Measurements from ENCODE around the gene CHKA.

Gene CHKA

DNA sequence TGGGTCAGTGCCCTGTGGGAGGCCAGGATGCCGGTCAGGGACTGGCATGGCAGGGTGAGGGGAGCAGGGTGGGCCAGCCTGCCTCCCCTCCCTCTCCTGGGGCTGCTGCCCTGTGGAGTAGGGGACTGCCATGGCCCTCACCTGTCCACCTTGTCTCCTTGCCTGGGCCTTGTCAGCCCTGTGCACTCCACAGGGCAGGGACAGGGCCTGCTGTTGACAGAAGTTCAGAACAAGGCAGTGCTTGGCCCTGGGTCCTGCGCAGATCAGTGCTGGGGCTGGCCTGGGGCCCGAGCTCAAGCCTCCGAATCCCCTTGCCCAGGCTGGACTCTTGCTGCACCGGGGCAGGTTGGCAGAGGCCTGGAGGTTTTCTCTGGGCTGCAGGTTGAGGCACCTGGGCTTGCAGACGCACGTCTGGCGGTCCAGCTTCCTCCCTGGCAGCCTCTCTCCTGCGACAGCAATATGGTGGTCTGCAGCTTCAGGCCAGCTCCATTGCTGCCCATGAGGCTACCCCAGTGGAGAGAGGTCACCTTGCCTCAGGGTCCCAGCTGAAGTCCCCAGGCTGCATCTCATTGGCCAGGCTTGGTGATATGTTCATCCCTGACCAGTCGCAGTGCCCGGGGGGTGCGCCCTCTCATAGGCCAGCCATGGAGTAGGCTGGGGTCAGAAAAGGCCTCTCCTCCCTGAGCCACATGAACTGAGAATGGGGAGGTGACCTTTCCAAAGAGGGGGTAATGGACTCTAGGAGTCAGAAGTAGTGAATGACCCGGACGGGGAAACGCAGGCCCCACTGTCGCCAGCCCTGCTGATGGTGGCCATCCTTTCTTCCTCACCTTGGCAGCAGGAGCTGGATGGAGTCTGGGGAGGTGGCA is 21.5 kb upstream of the CHKA start:
- no peak for FAIRE-seq

DNA sequence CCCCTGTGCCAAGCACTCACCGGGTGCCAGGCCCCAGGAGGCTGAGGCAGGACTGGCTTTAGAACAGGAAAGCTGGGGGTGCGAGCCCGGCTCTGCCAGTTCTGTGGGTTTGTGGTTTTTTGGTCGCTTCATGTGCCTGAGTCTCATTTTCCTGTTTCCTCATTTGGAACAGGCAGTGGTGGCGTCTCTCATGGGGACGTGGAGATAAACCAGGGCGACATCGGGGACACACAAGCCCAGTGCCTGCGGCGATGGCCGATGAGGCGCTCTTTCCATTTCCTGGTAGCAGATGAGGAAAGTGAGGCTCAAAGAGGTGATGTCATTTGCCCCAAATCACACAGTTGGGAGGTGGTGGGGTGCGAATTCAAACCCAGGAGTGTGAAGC is 20.8 kb upstream of the CHKA start:
- FAIRE-seq: no peak

- no peak for FAIRE-seq
These were observed 20.2 kb upstream of the CHKA start for GRCh38 chr11:68141246-68142027.

GRCh38 chr11:68140496-68141245 is 19.5 kb upstream of the CHKA start:
- no peak for FAIRE-seq

- FAIRE-seq: no peak
These were observed 17.0 kb upstream of the CHKA start for GRCh38 chr11:68138237-68138636.

GRCh38 chr11:68137833-68138232 is 16.6 kb upstream of the CHKA start:
- no peak for FAIRE-seq

GRCh38 chr11:68136866-68137265 is 15.7 kb upstream of the CHKA start:
- no peak for FAIRE-seq

DNA sequence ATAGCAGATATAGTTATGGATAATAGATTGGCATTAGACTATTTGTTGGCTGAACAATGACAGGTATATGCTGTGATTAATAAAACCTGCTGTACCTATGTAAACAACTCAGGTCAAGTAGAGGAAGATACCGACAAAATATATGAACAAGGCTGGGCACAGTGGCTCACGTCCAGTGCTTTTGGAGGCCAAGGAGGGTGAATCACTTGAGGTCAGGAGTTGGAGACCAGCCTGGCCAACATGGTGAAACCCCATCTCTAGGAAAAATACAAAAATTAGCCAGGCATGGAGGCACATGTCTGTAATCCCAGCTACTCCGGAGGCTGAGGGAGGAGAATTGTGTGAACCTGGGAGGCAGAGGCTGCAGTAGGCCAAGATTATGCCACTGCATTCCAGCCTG is 14.0 kb upstream of the CHKA start:
- no peak for FAIRE-seq

GRCh38 chr11:68133761-68134160 is 12.6 kb upstream of the CHKA start:
- no peak for FAIRE-seq

DNA sequence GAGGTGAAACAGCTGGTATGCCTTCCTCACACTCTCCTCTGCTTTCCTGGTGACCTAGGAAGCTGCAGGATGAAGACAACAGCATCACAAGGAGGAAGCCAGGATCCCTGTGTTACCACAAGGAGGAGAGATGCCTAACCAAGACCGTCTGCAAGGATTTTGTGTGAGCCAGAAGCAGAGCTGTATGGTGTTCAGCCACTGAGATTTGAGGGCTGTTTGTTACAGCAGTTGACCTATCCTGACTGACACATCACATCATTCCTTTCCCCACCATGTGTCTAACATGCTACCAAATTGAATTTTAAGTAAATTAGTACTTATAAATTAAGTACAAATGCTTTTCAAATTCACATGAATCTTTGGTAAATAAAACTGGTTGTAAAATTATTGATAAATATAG is 8.9 kb upstream of the CHKA start:
- FAIRE-seq: no peak

DNA sequence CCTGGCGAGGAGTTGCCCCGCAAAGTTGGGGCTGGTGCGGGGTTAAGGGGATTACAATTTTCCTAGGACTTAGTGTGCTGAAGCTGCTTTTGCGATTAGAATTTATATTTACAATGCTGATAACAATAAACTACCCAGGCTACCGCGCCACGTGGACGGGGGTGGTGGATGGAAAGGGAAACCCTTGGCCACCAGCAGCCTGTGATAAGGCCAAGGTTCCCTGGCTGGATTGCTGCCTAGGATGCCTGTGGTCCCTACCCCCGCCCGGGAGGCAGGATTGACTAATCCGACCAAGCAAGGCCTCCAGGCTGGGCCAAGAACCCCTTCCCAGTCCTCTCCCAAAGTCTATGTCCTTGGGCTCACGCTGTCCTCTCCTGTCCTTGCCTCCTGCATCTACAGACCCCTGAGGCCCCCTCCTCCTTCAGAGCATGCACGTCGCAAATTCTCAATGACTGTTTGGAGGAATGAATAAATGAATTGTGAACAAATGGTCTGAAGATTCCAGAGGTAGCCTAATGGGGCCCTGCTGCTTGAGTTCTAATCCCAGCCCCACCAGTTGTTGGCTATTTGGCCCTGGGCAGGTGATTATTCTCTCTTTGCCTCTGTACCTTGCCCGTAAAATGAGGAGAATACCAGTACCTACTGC is 7.6 kb upstream of the CHKA start:
- FAIRE-seq: no peak

DNA sequence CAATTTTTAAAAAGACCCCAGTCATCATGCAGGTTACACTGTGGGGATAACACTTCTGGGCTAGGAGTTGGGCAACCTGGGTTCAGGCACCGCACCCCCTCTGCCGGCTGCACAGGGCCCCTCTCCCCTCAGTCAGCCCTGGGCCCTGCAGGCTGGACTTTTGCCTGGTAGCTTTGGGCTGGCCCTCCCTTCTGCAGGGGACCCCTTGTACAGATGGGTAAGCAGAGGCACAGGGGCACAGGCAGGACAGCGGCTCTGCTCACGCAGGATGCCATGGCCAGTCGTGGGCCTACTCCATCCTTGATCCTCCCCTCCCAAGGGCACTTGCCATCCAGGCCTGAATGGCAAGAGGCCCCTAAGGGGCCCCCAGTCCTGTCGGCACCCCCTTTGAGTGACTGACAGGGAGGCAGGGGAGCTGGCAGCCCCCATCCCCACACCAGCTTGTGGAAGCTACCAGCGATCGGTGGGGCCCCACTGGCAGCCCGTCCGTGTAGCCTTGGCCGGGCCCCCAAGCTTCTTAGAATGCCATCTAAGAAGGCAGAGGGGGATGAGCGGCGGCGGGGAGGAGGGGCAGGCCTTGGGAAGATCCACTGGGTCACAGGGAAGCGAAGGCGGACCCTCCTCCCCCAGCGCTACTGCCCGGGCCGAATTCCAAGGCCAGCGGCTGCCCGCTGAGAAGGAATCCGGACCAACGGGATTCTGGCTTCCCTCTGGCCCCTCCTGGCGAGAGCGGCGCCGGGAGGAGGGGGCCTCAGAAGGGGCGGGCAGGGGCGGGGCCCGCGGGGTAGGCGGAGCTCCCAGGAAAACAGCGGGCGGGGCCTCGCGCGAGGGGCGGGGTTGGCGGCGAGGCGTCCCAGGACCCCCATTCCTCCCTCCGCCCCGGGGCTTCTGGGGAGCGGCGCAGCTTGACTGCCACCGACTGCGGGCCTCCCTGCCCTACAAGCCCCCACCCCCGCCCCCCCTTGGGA is 6.8 kb upstream of the CHKA start:
- FAIRE-seq: no peak

DNA sequence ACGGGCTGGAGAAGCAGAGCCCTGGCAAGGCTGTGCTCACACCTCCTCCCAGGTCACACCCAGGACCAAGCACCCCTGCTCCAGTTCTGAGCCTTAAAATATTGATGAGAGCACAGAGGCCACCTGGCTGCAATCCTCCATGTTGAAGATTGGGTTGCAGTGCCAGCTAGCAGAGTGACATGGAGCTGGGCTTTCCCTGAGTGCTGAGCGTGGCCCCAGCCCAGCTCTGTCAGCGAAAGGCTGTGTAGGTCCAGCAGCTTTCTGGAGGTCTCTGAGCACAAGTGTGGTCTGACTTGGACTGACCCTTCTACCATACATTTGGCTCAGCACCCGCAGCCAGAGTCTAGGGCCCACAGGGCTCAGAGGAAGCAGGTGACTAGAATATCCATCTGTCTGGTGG is 4.0 kb upstream of the CHKA start:
- no peak for FAIRE-seq

DNA sequence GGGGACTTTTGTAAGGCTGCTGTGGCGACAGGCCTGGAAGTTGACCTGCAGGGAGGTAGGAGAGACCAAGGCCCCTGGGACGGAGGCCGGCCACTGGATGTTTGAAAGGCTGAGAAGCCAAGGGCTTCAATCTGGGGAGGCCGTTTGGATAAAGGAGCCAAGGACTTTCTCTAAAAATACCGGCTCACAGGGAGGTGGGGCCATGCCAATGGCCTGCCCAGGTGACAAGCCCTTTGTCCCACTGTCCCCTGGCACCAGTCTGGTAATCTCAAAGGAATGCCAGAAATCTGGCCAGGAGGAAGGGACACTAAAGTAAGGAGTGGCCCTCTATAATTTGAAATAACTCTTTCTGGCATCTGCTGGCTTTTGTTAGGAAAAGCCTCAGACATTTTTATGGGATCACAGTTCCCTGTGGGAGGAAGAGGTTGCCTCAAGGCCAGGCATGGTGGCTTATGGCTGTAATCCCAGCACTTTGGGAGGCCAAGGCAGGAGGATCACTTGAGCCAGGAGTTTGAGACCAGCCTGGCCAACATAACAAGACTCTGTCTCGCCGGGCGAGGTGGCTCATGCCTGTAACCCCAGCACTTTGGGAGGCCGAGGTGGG is 1.9 kb upstream of the CHKA start:
- no peak for FAIRE-seq

- no peak for FAIRE-seq
These were observed 718 bp downstream of the CHKA start for GRCh38 chr11:68120273-68121066.

DNA sequence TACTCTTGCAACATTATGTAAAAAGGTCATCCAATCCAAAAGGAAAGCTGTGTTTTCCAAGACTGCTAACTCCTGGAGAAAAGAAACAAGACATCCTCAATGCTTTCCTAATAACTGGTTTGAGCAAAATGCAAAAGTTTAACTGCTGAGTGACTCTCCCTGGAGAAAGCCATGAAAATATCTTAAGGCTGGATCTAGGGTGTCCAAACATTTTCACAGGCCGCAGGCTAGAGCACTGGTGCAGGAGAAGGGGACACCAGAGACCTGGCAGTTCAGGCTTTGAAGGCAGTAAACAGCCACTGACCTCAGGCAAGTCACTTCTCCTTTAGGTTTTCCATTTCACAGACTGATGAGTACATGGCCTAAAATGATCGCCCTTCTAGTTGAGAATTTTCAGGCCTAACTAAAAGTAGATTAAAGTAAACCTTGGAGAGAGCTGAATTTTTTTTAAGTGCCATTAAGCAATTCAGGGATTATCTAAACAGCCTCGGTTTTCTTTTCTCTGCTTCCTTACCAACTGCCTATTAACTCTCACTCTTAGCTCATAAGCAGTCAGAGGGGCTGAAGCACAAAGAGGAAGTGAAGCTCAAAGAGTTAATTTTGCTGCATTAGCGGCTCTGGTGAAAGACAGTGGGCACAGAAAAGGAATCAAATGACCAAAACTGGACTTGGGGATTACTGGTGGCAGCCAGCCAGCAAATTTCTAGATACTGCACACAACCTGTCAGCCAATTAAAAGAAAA is 2.3 kb downstream of the CHKA start:
- no peak for FAIRE-seq

DNA sequence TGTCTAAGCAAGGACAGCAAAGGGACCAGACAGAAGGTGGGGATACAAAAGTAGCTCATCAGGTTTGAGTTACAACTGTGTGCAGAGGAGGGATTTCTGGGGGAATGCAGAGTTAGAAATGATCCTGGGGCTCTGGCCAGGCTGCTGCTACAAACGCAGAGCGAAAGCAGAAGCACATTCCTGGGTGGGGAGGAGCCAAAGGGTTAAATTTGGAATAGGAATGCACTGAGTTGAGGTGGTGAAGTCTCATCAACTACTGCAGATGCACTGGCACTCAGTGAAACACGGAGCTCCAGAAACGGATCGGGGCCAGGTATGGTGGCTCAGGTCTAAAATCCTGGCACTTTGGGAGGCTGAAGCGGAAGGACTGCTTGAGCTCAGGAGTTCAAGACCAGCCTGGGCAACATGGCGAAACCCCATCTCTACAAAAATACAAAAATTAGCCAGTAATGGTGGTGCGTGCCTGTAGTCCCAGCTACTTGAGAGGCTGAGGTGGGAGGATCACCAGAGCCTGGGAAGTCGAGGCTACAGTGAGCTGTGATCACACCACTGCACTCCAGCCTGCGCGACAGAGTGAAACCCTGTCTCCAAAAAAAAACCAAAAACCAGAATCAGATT is 3.2 kb downstream of the CHKA start:
- no peak for FAIRE-seq

GRCh38 chr11:68116974-68117373 is 4.2 kb downstream of the CHKA start:
- FAIRE-seq: no peak

- FAIRE-seq: no peak
These were observed 5.1 kb downstream of the CHKA start for GRCh38 chr11:68116126-68116525.
